ENCODE results near the gene NRCAM.

The NRCAM gene

DNA sequence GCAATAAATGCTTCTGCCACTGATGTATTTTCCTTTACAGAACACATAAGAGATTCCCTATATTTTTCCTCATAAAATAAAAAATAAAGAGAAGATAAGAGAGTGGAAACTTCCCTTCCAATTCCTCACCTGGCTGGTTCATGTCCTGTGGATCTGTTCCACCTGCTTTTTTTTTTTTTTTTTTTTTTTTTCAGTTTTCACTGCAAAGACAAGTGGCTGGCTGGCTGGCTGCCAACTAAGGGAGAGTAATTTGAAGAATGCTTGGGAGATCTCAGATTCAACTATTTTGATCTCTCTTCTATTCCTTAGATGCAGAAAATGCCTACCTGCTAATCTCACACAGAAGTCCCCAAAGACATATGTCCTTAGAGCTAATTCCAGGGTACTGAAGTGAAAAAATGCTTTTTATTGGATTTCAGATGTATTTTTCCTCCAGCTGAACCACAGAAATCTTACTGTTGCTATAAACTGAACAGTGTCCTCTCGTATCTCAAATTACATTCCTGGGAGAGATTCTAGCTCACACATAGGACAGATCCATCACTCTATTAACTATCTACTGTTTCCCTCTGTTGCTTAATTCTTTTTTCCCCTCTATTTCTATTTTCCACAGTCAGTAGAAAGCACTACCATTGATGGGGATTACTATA is 120.8 kb downstream of the NRCAM start:
- peak; percentile 83 for DNase-seq

DNA sequence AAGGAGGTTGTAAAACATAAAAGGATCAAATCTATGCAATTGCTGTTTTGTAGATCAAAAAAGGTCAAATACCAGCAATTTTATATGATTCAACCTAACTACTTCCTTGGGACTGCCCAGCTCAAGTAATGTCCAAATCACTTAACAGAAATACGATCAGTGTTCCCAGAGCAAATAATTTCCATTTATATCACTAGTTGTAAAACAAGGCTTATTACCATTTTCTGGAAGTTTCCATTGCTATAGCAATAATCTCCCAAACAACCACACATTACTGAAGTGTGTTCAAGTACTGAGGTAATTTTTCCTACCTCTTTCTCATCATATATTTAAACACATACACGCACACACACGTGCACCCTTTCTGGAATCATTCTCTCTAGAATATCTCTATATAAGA is 123.3 kb downstream of the NRCAM start:
- no peak for DNase-seq

DNA sequence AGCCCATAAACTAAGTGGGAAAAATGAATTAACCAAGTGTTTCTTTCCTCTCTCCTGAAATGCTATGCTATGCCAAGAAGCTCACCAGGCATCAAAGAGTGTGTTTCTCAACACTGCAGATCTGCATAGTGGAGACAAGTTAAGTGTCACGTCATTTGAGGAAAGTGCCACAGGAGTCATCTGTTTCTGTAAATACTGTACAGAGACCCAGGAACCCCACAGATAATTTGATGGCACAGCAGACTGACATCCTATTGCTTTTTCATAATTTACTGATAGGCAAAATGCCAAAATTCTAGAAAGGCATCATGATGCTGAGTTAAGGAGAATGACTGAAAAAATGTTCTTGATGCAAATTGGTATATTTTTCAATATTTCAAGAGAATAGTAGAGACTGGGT is 124.3 kb downstream of the NRCAM start:
- no peak for DNase-seq

DNA sequence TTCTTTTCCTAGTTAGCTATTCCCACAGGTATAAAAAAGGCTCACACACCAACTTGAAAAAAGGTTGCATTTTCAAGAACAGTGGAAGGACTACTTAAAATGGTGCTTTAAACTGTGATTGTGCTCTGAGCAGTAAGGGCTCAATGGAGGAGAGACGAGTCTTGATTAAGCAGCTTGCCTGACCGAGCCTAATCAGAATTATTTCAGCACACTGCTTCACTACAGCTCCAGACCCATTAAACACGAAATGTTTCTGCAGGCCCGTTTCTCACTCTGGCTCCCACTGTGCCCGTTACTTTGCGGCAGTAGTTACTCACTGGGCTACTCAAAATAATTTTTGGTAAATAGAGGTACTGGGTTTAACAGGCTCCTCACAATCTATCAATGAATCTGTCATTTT is 126.0 kb downstream of the NRCAM start:
- DNase-seq = no peak

DNA sequence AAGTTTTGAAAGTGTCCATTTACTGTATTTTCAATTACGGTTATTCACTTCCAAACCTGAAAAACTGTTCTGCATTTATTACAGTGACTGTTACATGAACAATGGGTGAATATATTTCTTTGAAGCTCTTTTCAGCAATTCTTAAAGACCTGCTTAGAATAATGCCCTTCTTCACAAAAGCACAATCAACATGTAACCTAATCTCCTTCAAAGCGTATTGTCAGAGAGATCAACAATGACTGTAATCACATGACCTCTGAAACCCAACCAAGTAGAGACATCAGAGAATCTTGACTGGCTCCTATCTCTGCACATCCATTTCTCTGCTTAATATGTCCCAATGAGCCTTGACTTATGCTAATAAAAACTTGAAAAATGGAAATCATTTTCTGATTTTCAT is 126.7 kb downstream of the NRCAM start:
- DNase-seq = no peak

DNA sequence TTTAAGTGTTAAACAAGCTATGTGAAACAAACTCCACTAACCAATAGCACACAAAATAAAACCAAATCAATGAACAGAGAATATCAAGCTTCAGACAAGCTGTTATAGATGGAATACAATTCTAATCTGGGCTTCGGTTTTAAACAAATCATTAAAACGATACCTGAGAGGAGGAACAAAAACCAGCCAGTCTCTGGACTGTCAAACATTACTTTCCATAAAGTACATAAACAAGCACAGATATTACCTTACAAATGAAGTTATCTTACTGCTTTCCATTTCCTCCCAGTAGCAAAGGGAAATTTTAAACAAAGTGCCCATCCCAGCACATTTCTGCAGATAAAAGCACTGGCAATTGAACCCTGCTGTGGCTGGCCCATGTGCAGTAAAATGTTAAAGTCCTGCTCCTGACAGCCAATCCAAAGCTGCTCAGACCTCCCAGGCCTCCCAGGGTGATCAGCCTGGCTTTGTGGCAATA is 128.0 kb downstream of the NRCAM start:
- no peak for DNase-seq

DNA sequence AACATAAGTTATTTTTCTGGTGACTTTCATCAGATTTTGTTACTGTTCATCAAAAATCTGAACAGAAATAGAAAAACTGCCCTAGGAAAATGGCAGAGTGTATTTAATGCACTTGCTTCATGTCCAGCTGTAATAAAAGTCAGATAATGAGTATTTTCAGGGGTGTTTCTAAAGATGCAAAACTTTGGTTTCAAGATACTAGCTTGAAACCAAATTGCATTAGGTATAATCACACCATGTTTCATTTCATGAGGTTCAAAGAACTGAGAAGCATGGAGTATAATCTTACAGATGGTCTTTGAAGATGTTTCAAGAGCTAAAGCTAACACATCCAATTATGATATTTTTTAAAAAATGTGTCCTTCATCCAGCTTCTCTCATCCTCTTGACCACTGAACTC is 128.9 kb downstream of the NRCAM start:
- DNase-seq = no peak

DNA sequence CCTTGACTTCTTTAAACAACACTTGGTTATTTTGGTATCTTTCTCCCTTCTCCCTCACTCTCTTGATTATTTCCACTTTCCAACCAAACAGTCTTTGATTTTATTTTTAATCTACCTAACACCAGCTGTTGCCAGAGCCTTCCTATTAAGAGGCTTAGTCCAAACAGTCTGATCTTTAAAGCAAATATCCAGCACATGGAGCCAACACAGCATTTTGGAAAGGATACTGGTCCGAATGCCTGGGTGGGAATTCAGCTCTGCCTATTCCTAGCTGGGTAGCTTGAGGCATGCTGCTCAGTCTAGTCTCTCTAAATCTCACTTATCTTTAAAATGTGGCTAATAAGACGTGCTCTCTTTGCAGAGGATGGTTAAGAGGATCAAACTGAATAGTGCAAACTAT is 129.3 kb downstream of the NRCAM start:
- DNase-seq = no peak

DNA sequence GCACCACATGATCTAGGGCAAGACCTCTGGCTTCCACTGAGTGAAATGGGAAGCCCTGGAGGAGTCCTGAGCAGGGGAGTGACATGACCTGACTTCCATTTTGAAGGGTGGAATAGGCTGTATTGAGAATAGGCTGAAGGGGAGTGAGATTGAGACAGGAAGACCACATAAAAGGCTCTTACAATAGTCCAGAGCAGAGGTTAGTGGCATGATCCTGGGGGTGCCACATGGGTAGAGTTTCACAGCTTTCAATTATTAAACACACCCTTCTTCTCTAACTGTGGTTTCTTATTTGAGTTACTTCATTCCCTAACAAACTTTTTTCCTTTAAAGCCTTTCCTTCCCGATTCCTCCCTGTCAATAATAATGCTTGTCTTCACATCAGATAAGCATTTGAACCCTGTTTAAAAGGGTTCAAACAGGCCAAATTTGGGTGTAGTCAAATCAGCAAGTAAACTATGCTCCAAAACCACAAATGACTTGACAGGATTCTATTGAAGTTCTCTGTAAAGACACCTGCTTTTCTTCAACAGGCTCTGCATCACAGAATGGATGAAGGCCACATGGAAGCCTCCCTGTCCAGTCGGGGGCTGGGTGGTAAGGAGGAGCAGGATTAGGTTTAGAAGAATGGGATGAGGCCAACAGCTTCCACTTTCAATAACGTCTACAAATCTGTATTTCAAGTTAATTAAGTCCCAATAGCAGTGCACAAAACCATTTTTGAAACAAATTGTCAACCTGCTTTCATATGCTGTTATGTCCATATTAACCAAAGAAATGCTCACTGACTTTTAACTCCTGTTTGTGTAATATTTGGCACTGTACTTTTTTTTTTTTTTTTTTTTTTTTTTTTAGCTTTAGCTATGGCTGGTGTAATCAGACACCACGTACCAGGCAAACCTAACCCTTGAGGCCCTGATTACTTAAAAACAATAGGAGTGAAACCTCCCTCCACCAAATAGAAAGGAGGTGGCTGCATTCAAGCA is 131.9 kb downstream of the NRCAM start:
- DNase-seq = no peak

DNA sequence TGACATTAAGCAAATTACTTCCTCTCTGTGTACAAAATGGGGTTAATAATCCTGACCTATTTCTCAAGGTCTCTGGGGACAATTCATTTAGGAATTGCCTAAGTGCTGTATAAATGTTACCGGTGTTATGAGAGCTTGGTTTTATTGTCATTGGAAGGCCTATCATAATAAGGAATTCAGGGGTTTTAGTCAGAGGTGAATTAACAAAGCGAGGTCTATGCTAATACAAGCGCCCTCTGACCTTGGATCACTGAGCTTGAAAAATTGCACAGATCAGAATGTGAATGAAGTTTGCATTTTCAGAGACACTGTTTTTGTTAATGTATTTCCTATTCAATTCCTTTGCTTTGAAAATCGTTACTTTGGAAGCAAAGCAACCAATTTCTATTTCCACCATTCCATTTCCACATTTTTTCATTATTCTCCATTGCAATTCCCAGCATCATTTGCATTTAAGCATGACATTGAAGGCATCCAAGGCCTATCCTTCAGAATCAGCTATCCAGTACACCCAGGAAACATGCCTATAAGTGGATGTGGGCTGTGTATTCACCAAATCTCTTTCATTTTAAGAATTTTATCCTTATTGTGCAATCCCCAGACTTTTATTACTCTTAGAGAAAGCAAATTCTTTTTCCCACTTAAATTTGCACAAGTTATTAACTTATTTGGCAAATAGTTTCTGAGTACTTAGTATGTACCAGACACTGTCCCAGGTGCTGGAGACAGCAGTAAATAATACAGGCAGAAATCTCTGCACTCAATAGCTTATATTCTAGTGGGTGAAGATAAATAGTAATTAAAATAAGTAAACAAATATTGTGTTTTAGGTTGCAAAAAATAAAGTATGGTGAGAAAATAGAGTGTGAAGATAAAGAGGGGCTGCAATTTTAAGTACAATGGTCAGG is 133.1 kb downstream of the NRCAM start:
- DNase-seq = no peak

DNA sequence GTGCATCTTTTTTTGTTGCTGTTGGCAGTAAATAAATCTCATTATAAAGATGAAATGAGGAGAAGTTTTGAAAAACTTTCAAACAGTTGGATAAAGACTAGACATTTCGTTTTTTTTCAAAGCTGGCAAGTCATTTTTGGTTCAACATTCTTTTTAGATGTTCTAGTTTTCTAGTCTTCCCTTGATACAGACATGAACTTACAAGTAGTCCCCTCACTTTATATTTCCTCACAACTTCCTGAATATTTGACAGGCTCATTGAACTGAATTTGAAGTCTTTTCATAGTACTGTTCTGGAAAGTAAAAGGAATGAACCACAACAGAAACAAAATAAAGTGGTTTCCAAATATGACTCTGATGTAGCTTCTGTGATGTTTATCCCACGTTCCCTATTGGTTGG is 134.2 kb downstream of the NRCAM start:
- DNase-seq = no peak

DNA sequence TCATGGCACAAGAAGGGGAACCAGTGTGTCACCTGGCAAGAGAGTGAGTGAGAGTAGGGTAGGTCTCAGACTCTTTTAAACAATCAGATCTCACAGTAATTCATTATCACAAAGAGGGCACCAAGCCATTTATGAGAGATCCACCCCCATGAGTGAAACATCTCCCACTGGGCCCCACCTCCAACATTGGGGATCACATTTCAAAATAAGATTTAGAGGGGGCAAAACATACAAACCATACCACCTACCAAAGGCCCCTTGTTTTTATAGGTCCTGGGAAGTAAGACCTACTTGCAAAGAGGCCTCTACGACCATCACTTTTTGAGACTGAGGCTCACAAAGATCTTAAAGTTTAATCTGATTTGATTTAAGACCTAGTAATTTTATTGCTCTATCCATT is 134.9 kb downstream of the NRCAM start:
- no peak for DNase-seq

DNA sequence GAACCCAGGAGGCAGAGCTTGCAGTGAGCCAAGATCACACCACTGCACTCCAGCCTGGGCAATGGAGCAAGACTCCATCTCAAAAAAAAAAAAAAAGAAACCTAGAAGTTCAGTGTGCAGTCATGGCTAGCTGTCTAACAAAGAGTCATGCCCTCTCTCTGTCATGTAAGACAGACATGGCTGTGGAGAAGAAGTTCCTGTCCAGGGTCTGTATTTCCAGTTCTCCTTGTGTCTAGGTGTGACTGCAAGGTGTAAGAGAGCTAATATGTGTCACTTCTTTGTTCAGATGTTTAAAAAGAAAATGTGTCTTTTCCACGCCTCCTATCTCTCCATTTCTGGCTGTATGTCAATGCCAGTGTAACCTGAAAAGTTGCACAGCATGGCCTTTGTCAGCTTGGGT is 139.5 kb downstream of the NRCAM start:
- DNase-seq = no peak

DNA sequence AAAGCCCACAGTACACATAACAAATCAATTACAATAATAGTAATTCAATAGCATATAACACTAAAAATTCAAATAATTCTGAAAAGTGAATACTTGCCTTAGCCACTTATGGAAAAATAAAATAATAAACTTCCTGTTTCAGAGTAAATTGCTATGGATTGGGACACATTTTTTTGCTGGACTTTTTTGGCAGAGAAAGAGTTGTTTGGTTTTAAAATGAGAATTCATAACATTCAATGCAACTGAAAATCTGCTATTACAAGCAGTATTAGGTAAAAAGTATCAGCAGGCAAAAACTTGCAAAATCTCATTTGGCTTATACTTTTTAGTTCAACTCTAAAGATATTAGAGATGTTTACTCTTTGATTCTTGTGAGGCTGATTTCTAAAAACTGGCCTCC is 141.7 kb downstream of the NRCAM start:
- DNase-seq = no peak

DNA sequence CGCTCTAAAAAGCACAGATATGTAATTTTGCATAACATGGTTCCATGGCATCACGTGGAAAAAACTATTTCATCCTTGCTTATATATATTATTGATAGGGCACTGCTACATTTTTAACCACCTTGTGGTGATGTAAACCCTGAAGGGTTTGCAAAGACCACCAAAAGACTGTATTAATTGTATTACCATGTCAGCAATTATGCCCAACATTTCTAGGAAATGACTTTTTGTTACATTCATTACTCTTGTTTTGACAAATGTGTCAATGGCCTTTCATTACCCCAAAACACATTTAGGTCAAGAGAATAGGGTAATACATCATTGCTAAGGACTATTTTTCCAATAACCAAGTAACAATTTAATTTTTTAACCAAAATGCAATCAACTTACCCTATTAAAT is 142.2 kb downstream of the NRCAM start:
- DNase-seq = no peak

DNA sequence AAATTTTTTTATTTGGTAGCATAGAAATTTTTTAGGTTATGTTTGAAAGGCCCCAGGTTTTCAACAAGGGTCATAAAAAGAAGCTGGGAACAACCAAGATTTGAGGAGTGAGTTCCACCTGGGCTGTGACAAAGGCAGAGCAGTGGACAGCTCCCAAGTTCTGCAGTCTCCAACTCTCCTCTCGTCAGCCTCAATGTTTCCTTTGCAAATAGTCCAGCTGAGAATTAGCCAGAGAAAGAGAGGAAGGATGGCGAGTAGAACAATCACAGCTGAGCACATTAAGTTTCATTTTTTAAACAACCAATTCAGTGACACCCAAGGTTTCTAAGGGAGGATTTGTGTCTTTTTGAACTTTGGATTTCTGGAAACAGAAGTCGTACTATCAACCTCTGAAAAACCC is 143.2 kb downstream of the NRCAM start:
- no peak for DNase-seq

DNA sequence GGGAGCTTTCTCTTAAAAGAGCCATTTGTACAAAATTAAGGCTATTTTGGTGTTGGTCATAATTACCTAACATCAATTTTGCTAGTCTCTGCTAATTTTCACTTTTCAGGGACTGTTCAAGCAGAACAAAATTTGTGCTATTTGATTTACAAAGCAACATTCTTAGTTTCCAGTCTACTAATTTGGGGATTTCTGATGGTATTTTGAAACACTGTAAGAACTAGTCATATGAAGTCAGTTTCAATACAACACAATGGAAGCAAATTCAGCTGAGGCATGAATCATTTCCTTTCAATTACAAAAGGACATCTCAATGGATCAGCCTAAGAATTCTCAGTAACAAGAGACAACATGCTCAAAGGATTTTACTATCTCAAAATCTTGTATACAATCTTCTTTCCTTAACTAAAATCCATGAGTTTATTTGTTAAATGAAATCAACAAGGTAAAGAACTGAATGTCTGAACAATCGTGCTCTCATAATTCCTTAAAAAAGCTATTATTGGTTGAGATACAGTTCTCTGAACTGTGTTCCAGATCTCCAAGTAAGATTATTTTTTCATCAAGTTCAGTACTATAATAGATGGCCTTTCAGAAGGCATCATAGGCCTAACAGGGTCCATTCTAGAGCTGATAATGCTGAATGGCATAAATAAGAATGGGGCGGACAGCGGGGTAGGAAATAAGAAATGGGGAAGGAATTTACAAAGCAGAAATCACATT is 144.6 kb downstream of the NRCAM start:
- no peak for DNase-seq

DNA sequence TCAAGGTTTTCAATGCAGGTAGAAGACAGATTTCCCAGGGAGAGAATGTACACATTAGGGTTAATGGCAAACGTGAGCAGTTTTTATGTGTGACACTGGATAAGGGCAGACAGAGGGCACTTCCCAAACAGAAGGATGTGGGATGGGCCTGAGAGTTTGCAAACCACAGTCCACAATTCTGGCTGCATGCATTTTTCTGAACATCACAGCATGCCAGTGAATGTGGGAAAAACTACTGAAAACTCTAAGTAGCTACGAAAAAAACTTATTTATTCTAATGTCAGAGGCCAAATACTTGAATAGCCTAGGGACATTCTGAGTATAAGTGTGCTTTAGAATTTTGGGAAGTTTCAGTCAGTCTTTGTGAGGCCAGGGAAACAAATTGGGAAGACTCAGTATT is 145.9 kb downstream of the NRCAM start:
- no peak for DNase-seq

DNA sequence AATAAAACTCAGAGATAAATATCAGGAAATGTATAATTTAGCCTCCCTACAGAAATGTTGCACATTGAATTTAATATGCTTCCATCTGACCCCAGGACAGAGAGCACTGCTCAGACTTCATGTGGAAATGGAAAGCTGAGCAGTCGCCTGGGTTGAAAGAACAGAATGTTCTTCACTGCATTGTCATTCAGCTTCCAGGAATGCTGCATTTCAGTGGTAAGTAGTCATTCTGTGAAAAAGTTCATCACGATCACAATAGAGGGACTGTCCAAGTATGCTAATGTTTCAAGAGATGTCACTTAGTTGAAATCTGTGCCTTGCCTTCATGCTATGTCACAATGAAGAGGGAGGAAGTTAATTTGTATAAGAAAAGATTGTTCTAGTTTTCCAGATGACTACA is 147.3 kb downstream of the NRCAM start:
- DNase-seq = no peak

DNA sequence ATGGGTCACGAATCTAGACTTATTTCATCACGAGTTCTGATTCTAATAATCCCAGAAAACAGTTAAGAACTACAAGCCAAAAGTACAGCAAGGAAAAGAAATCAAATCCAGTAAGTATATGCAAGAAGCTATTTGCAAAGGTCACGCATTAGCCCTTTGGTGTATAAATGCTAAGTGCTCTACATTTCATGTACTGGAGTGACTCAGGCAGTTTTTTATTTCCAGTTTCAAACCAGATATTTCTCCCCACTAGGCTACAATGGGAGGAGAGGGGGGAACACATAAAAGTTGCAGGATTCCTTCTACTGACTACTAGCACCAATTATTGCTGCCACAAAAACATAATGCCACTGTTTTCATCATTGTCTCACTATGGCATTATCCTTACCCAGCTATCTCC is 148.0 kb downstream of the NRCAM start:
- no peak for DNase-seq

DNA sequence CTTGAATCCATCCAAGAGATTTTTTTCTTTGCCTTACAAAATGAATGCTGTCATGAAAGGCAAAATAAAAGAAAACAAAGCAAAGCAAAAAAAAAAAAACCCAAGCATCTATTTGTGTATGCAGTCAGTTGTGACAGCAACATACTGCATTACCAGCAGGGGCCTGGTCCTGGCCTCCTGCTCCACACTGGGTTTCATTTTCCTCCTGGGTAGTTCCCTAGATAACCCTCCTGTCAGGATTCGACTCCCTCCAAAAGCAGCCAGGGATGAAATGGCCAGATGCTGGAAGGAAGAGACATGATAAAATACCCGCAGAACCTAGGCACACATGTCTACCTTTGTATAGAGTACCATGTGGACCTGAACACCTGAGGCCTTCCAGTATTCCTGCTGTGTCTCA is 148.6 kb downstream of the NRCAM start:
- no peak for DNase-seq

DNA sequence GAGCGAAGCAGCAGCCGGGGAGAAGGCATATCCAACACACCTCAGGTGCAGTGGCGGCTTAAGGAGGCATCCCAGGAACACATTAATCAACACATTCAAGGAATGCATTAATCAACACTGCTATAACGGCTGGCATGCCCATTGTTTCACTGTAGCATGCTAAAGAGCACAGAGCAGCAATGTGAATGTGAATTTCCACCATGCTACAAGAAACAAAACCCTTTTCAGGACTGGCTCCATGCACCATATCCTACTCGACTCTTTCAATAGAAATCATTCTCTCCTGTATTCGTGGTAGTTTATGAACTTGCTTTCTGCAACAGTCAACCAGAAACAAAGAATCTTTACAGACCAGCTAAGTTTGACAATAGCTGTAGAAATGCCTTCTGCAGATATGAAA is 149.0 kb downstream of the NRCAM start:
- DNase-seq = no peak

DNA sequence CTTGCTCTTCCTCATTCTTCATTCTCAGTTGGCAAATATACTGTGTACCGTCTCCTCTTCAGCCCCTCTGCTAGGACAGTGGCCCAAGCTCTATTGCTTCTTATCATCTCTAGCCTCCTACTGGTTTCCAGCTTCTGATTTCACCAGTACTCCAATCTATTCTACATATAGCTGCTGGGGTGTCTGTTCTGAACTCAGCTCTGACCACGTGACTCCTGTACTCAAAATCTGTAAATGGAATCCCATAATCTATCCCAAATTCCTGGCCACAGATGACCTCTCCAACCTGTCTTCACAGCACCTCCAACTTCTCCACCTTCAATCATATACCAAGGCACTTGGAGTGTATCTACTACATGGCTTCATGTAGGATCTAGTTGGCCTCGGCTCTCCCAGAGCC is 152.9 kb downstream of the NRCAM start:
- DNase-seq = no peak
